Measurements from ENCODE around the gene ZNF516.

ZNF516 gene

GRCh38 chr18:76370686-76371085, 124.4 kb downstream of the ZNF516 start:
- no peak for DNase-seq (ENCODE audit: low read depth)
- no peak overlapping the region for H3K4me3 ChIP-seq (ENCODE audit: control insufficient read depth, low read depth, low read length)
- TF ChIP-seq, protein P1, sequence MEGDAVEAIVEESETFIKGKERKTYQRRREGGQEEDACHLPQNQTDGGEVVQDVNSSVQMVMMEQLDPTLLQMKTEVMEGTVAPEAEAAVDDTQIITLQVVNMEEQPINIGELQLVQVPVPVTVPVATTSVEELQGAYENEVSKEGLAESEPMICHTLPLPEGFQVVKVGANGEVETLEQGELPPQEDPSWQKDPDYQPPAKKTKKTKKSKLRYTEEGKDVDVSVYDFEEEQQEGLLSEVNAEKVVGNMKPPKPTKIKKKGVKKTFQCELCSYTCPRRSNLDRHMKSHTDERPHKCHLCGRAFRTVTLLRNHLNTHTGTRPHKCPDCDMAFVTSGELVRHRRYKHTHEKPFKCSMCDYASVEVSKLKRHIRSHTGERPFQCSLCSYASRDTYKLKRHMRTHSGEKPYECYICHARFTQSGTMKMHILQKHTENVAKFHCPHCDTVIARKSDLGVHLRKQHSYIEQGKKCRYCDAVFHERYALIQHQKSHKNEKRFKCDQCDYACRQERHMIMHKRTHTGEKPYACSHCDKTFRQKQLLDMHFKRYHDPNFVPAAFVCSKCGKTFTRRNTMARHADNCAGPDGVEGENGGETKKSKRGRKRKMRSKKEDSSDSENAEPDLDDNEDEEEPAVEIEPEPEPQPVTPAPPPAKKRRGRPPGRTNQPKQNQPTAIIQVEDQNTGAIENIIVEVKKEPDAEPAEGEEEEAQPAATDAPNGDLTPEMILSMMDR (IDR thresholded peaks at IDR 0.05; ENCODE audit: control insufficient read depth, insufficient read depth, low read depth, low read length, missing control alignments), result no peak

DNA sequence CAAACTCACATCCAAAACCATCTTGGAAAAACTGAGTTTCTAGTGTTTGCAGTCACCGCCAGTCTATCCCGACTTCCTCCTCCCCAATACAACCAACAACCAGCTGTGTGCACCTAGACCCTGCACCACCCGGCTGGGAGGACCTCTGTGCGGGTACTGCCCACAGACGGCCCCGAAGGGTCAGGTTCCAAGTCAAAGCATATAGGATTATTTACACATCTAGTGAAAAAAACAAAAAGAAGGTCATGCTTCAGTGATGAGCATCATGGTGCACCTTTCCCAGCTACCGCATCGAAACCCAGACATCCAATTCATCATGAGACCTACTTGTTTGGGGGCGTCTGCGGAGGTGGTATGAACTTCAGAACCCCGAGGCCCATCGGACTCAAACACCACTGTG, 124.8 kb downstream of the ZNF516 start:
- DNase-seq (ENCODE audit: low read depth), result no peak
- TF ChIP-seq, protein P1 (IDR thresholded peaks at IDR 0.05; ENCODE audit: control insufficient read depth, insufficient read depth, low read depth, low read length, missing control alignments), result no peak
- no peak overlapping the region for H3K4me3 ChIP-seq (ENCODE audit: control insufficient read depth, low read depth, low read length)

DNA sequence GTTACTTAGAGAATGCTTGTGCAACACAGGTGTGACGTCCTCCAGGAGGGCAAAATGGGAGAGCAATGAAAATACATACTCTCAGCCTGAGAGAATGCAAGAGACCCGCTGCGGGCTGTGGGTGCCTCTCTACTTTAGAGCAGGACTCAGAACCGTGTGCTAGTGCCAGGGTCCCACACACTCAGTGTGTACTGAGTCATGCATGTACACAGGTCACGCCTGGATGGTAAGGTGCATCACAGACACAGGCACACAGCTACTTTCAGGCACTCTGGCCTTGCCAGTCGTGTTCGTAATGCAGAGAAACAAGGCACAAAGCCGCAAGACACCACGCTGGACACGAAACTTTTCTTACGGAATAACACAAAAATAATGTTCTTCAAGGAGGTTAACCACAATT, 125.3 kb downstream of the ZNF516 start:
- TF ChIP-seq, protein P1 (IDR thresholded peaks at IDR 0.05; ENCODE audit: control insufficient read depth, insufficient read depth, low read depth, low read length, missing control alignments), result no peak
- no peak overlapping the region for H3K4me3 ChIP-seq (ENCODE audit: control insufficient read depth, low read depth, low read length)
- DNase-seq (ENCODE audit: low read depth), result no peak

GRCh38 chr18:76368976-76369375, 126.1 kb downstream of the ZNF516 start:
- TF ChIP-seq, protein P1 (IDR thresholded peaks at IDR 0.05; ENCODE audit: control insufficient read depth, insufficient read depth, low read depth, low read length, missing control alignments), result no peak
- no peak for DNase-seq (ENCODE audit: low read depth)
- no peak overlapping the region for H3K4me3 ChIP-seq (ENCODE audit: control insufficient read depth, low read depth, low read length)

- TF ChIP-seq, protein P1 (IDR thresholded peaks at IDR 0.05; ENCODE audit: control insufficient read depth, insufficient read depth, low read depth, low read length, missing control alignments), result no peak
- H3K4me3 ChIP-seq (ENCODE audit: control insufficient read depth, low read depth, low read length), result no peak overlapping the region
- no peak for DNase-seq (ENCODE audit: low read depth)
These were observed 126.8 kb downstream of the ZNF516 start for GRCh38 chr18:76368271-76368670.

GRCh38 chr18:76367168-76368125, 127.6 kb downstream of the ZNF516 start:
- no peak for DNase-seq (ENCODE audit: low read depth)

More at GRCh38 chr18:76367168-76368125, 127.6 kb downstream of the ZNF516 start:
- TF ChIP-seq, protein P1 (IDR thresholded peaks at IDR 0.05; ENCODE audit: control insufficient read depth, insufficient read depth, low read depth, low read length, missing control alignments), result no peak
- H3K4me3 ChIP-seq (ENCODE audit: control insufficient read depth, low read depth, low read length), result no peak overlapping the region
